ENCODE data around the gene NMNAT3. TPM values are rescaled to one million over a fixed set of nuclear protein-coding genes. Genes with fewer than 3 reads are reported as not detected.

Gene NMNAT3
- total RNA-seq, 1 experiment from 2014 or later: 4.6 TPM

DNA sequence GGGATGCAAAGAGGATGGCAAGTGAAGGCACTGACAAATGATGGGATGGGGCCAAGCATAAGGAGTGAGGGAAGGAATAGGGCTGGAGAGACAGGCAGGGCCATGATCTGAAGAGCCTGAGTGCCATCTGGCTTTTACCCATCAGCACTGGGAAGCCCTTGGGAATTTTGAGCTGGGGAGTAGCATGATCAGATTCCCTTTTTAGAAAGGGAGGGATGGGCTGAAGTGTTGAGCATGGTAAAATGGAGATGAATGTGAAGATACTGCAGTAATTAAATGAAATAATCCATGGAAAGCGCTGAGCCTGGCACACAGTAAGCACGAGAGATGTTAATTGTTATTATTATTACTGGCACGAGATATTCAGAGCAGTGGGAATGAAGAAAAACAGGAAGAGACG is 148.1 kb downstream of the NMNAT3 start:
- Mint-ChIP-seq H3K36me3 (peaks cover 3% of the 10 kb centered on the region; the same call in 1 of the 2 replicates), H3K4me1 (peaks cover 45% of the 10 kb centered on the region), H3K4me3 (no peak overlapping the region)

DNA sequence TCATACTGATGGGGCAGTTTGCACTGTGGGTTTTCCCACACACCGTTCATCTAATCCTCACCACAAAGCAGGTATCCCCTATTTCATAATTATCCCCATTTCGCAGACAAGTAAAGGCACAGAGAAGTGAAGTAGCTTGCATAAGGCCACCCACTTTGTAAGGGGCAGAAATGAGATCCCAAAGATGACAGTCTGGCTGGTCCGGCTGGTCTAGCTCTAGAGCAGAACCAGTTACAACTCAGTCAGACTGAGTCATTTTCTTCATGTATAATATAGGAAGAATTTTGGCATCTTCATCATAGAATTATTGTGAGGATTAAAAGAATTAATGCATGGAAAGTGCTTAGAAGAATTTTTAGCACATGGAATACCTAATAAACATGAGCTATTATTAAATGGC is 148.8 kb downstream of the NMNAT3 start:
- DNase-seq (ENCODE audit: low spot score) (no peak), ATAC-seq (no peak)
- Mint-ChIP-seq H3K27ac (no peak overlapping the region), H3K4me1 (peaks cover 46% of the 10 kb centered on the region), H3K9me3 (no peaks in the 10 kb centered on the region), H3K36me3 (peaks cover 3% of the 10 kb centered on the region; the same call in 1 of the 2 replicates), H3K4me3 (no peak overlapping the region), H3K27me3 (ENCODE audit: low read depth) (peaks cover 15% of the 10 kb centered on the region)
- ChIA-PET POLR2A (no interaction called here), CTCF (no interaction called here)
- no peak for TF ChIP-seq MXD4 (CRISPR knock-in tag; IDR thresholded peaks at IDR 0.05; ENCODE audit: borderline replicate concordance)
- TF ChIP-seq GRHL2 (CRISPR knock-in tag; IDR thresholded peaks at IDR 0.05; ENCODE audit: insufficient replicate concordance, severe bottlenecking): no peak
- TF ChIP-seq ATF1 (CRISPR knock-in tag; IDR thresholded peaks at IDR 0.05): no peak
- no peak for TF ChIP-seq MYBL2 (CRISPR knock-in tag; IDR thresholded peaks at IDR 0.05)
- TF ChIP-seq GABPB1 (CRISPR knock-in tag; IDR thresholded peaks at IDR 0.05): no peak
- no peak for TF ChIP-seq RELA (CRISPR knock-in tag; IDR thresholded peaks at IDR 0.05; ENCODE audit: borderline replicate concordance)
- TF ChIP-seq NR1H2 (CRISPR knock-in tag; IDR thresholded peaks at IDR 0.05): no peak
- TF ChIP-seq, protein P1, sequence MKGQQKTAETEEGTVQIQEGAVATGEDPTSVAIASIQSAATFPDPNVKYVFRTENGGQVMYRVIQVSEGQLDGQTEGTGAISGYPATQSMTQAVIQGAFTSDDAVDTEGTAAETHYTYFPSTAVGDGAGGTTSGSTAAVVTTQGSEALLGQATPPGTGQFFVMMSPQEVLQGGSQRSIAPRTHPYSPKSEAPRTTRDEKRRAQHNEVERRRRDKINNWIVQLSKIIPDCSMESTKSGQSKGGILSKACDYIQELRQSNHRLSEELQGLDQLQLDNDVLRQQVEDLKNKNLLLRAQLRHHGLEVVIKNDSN (CRISPR knock-in tag; IDR thresholded peaks at IDR 0.05): no peak
- TF ChIP-seq ZBTB21 (CRISPR knock-in tag; IDR thresholded peaks at IDR 0.05; ENCODE audit: borderline replicate concordance): no peak
- TF ChIP-seq, protein P2, sequence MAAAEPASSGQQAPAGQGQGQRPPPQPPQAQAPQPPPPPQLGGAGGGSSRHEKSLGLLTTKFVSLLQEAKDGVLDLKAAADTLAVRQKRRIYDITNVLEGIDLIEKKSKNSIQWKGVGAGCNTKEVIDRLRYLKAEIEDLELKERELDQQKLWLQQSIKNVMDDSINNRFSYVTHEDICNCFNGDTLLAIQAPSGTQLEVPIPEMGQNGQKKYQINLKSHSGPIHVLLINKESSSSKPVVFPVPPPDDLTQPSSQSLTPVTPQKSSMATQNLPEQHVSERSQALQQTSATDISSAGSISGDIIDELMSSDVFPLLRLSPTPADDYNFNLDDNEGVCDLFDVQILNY (CRISPR knock-in tag; IDR thresholded peaks at IDR 0.05): no peak
- no peak for TF ChIP-seq ETV6 (CRISPR knock-in tag; IDR thresholded peaks at IDR 0.05)
- no peak for TF ChIP-seq ZNF232 (CRISPR knock-in tag; IDR thresholded peaks at IDR 0.05)
- no peak for TF ChIP-seq CBFB (CRISPR knock-in tag; IDR thresholded peaks at IDR 0.05; ENCODE audit: low read depth)
- TF ChIP-seq, protein P3, sequence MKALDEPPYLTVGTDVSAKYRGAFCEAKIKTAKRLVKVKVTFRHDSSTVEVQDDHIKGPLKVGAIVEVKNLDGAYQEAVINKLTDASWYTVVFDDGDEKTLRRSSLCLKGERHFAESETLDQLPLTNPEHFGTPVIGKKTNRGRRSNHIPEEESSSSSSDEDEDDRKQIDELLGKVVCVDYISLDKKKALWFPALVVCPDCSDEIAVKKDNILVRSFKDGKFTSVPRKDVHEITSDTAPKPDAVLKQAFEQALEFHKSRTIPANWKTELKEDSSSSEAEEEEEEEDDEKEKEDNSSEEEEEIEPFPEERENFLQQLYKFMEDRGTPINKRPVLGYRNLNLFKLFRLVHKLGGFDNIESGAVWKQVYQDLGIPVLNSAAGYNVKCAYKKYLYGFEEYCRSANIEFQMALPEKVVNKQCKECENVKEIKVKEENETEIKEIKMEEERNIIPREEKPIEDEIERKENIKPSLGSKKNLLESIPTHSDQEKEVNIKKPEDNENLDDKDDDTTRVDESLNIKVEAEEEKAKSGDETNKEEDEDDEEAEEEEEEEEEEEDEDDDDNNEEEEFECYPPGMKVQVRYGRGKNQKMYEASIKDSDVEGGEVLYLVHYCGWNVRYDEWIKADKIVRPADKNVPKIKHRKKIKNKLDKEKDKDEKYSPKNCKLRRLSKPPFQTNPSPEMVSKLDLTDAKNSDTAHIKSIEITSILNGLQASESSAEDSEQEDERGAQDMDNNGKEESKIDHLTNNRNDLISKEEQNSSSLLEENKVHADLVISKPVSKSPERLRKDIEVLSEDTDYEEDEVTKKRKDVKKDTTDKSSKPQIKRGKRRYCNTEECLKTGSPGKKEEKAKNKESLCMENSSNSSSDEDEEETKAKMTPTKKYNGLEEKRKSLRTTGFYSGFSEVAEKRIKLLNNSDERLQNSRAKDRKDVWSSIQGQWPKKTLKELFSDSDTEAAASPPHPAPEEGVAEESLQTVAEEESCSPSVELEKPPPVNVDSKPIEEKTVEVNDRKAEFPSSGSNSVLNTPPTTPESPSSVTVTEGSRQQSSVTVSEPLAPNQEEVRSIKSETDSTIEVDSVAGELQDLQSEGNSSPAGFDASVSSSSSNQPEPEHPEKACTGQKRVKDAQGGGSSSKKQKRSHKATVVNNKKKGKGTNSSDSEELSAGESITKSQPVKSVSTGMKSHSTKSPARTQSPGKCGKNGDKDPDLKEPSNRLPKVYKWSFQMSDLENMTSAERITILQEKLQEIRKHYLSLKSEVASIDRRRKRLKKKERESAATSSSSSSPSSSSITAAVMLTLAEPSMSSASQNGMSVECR (CRISPR knock-in tag; IDR thresholded peaks at IDR 0.05; ENCODE audit: borderline replicate concordance): no peak
- TF ChIP-seq, protein P4, sequence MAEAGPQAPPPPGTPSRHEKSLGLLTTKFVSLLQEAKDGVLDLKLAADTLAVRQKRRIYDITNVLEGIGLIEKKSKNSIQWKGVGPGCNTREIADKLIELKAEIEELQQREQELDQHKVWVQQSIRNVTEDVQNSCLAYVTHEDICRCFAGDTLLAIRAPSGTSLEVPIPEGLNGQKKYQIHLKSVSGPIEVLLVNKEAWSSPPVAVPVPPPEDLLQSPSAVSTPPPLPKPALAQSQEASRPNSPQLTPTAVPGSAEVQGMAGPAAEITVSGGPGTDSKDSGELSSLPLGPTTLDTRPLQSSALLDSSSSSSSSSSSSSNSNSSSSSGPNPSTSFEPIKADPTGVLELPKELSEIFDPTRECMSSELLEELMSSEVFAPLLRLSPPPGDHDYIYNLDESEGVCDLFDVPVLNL (CRISPR knock-in tag; IDR thresholded peaks at IDR 0.05; ENCODE audit: borderline replicate concordance, low read depth): no peak
- no peak for TF ChIP-seq EMX1 (CRISPR knock-in tag; IDR thresholded peaks at IDR 0.05)
- TF ChIP-seq FOXJ3 (CRISPR knock-in tag; IDR thresholded peaks at IDR 0.05; ENCODE audit: borderline replicate concordance): no peak
- no peak for TF ChIP-seq SMAD3 (CRISPR knock-in tag; IDR thresholded peaks at IDR 0.05; ENCODE audit: borderline replicate concordance)

More for the DNA sequence above, 148.1 kb downstream of the NMNAT3 start:
- ChIA-PET POLR2A (no interaction called here), CTCF (no interaction called here)
- TF ChIP-seq, protein P5, sequence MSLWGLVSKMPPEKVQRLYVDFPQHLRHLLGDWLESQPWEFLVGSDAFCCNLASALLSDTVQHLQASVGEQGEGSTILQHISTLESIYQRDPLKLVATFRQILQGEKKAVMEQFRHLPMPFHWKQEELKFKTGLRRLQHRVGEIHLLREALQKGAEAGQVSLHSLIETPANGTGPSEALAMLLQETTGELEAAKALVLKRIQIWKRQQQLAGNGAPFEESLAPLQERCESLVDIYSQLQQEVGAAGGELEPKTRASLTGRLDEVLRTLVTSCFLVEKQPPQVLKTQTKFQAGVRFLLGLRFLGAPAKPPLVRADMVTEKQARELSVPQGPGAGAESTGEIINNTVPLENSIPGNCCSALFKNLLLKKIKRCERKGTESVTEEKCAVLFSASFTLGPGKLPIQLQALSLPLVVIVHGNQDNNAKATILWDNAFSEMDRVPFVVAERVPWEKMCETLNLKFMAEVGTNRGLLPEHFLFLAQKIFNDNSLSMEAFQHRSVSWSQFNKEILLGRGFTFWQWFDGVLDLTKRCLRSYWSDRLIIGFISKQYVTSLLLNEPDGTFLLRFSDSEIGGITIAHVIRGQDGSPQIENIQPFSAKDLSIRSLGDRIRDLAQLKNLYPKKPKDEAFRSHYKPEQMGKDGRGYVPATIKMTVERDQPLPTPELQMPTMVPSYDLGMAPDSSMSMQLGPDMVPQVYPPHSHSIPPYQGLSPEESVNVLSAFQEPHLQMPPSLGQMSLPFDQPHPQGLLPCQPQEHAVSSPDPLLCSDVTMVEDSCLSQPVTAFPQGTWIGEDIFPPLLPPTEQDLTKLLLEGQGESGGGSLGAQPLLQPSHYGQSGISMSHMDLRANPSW (CRISPR knock-in tag; conservative IDR thresholded peaks at IDR 0.05; ENCODE audit: low read depth): no peak
- TF ChIP-seq MXD4 (CRISPR knock-in tag; IDR thresholded peaks at IDR 0.05; ENCODE audit: borderline replicate concordance): no peak
- no peak for TF ChIP-seq ZNF396 (CRISPR knock-in tag; IDR thresholded peaks at IDR 0.05; ENCODE audit: borderline replicate concordance)
- no peak for TF ChIP-seq GRHL2 (CRISPR knock-in tag; IDR thresholded peaks at IDR 0.05; ENCODE audit: insufficient replicate concordance, severe bottlenecking)
- TF ChIP-seq HMGA2 (CRISPR knock-in tag; IDR thresholded peaks at IDR 0.05): no peak
- no peak for TF ChIP-seq FOXJ3 (CRISPR knock-in tag; IDR thresholded peaks at IDR 0.05; ENCODE audit: borderline replicate concordance)
- ATAC-seq (no peak), DNase-seq (ENCODE audit: low spot score) (no peak)
- H3K27me3 Mint-ChIP-seq (ENCODE audit: low read depth): peaks cover 8% of the 10 kb centered on the region
- H3K27ac Mint-ChIP-seq: no peak overlapping the region
- no peaks in the 10 kb centered on the region for H3K9me3 Mint-ChIP-seq

Data from WTC11 (cell line).